AG10803 (cell line): ENCODE results near the gene CCDC88C.
"Not testable (repeated sequence)": the region's sequence is repeated elsewhere in the genome, so short reads cannot be mapped to it uniquely, and the experiment has no call there.

Source experiments
- DNase-seq: peaks from one replicate; pipeline ENCODE4 v3.0.0; 2010; ENCODE audit warnings: low read depth
- H3K4me3 ChIP-seq: 2 replicates; pipeline ENCODE4 v1.5.1; 2011; ENCODE audit warnings: mild to moderate bottlenecking, low read length, control low read depth
- TF ChIP-seq, protein P1 (sequence below): conservative IDR thresholded peaks from 2 replicates; pipeline ENCODE4 v1.5.1; 2011; ENCODE audit warnings: mild to moderate bottlenecking, low read length, control low read depth, inconsistent platforms

Gene CCDC88C

DNA sequence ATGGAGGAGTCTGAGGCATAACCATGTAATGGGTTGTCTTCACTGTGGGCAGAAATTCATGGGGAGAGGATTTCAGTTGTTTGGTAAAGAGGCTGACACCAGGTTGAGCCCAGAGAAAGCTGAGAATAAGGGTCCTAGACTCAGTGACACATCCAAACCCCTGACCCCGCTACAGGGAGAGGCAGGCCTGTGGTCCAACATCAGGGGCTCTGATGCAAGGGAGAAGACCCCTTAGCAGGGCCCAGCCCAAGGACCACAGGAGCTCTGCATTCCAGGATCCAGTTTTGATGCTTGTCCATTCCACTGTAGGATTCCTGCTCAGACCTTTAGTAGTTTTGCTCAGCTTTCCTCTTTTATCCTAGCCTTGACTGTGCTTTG is 188.6 kb downstream of the CCDC88C start:
- TF ChIP-seq, protein P1, sequence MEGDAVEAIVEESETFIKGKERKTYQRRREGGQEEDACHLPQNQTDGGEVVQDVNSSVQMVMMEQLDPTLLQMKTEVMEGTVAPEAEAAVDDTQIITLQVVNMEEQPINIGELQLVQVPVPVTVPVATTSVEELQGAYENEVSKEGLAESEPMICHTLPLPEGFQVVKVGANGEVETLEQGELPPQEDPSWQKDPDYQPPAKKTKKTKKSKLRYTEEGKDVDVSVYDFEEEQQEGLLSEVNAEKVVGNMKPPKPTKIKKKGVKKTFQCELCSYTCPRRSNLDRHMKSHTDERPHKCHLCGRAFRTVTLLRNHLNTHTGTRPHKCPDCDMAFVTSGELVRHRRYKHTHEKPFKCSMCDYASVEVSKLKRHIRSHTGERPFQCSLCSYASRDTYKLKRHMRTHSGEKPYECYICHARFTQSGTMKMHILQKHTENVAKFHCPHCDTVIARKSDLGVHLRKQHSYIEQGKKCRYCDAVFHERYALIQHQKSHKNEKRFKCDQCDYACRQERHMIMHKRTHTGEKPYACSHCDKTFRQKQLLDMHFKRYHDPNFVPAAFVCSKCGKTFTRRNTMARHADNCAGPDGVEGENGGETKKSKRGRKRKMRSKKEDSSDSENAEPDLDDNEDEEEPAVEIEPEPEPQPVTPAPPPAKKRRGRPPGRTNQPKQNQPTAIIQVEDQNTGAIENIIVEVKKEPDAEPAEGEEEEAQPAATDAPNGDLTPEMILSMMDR, result no peak
- H3K4me3 ChIP-seq, result no peak overlapping the region
- no peak for DNase-seq

DNA sequence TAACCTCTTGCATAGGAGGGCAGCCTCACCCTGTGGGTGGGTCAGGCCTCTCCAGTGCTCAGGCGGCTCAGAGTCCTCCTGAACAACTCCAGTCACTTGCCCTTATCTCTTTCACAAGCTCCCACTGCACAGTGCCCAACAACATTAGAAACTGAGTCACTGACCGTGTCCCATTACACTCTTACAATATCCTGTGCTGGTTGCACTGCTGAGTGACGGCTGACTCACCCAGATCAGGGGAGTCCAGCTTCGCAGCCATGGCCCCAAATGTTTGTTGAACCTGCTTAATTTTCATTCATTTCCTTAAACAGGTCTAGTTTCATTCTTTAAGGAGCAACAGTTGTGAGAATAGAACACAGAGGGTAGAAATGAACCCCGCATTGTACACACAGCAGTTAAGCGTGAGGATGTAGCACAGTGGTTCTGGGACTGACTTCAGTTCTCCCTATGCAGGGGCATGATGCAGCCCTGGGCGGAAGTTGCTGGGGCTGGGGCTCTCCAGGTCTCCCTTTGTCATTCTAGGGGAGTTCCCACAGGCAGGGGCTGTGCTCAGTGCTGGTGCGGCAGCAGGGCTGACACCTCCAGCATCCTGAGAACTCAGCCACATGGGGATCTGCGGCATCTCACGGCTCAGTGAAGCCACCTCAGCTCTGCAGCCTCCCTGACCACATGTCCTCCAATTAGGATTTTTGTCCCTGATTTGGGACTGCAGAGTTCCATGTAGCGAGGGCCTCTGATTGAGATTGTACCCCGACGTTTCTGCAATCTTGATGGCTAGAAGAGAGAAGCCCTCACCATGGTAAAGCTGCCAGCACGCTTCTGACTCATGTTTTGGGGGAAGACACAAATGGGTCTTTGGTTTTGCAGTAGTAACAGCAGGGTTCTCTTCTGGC is 189.3 kb downstream of the CCDC88C start:
- TF ChIP-seq, protein P1, result no peak
- no peak overlapping the region for H3K4me3 ChIP-seq
- DNase-seq, result peak; percentile 40

DNA sequence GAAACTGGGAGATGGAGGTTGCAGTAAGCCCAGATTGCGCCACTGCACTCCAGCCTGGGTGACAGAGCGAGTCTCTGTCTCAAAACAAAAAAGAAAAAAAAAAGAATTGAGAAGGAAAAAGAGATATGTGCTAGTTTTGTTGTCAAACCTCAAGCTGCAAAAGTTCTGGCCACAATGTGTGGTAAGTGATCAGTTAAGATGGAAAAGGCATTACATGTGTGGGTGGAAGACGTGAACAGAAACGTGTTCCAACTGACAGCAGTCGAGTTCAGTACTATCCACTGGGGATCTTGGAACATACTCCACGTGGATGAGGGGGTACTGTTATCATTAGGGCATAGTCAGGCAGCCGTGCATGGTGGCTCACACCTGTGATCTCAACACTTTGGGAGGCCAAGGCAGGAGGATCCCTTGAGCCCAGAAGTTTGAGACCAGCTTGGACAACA is 190.4 kb downstream of the CCDC88C start:
- TF ChIP-seq, protein P1, result no peak
- DNase-seq, result no peak

DNA sequence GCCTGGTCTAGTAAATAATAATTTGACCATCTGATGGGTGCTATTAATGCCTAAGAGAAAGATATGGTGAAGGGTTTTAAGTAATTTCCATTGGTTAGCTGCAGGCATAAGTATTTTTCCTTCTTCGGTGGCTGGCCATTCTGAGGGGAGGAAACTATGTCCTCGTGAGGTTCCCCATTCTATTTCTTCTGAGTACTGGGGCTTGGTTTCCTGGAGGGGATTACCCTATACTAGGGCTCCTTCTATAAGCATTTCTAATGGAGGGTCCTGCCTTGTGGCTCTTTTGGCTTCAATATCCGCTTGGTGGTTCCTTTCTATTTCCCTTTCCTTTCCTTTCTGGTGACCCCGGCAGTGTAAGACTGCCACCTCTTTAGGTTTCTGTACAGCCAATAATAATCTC is 191.3 kb downstream of the CCDC88C start:
- H3K4me3 ChIP-seq, result not testable (repeated sequence)

More for the DNA sequence above, 190.4 kb downstream of the CCDC88C start:
- no peak overlapping the region for H3K4me3 ChIP-seq

DNA sequence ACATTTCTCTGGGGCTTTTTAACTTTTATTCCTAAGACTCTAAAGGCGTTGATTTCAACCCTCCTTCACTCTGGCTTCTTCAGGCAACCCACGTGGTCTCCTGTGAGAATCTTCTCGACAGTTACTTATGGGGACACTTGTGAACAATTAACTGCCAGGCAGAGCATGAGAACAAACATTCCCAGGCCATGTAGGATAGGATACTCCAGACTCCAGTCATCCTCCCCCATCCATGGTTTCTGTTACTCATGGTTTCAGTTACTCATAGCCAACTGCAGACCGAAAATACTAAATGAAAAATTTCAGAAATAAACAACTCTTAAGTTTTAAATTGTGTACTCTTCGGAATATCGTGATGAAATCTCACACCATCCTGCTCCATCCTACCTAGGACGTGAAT is 192.6 kb downstream of the CCDC88C start:
- H3K4me3 ChIP-seq, result no peak overlapping the region
- no peak for DNase-seq
- TF ChIP-seq, protein P1, result no peak

More for the DNA sequence above, 191.3 kb downstream of the CCDC88C start:
- not testable (repeated sequence) for DNase-seq

DNA sequence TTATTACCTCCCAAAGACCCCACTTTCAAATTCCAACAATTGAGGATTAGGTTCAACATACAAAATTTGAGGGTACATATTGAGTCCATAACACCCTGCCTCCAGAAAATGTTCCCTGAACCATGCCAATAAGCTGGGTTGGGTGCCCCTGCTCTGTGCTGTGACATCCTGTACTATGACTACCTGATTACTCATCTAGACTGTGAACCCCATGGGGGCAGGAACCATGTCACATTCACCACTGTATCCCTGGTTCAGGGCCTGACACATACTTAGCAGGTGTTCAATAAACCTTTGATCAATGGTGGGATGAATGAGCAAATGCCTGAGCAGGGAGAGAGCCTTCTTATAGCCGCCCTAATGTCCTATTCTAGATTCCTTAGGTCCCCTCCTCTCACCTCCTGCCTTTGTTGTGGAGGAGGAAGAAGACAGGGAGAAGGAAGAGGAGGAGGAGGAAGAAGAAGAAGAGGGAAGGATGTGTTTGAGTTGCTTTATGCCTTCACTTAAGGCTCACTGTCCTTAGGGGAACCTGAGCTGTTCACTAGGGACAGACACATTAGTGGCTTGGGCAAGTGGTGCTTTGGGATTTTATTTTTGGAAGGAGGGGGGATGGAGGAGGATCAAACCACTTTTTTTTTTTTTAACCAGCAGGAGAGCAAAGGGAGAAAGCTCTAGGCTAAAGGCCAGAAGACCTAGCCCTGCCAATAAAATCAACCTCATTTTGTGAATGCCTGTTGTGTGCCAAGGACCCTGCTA is 194.4 kb downstream of the CCDC88C start:
- no peak for DNase-seq
- no peak overlapping the region for H3K4me3 ChIP-seq
- TF ChIP-seq, protein P1, result no peak
